GM10847 (cell line): Measurements from ENCODE around the gene CLC.

Experiments used
- POLR2A ChIP-seq: IDR thresholded peaks from 2 replicates; pipeline ENCODE4 v1.6.1; 2011; ENCODE audit not compliant: insufficient read length; ENCODE audit errors: extremely low read depth

Gene CLC

DNA sequence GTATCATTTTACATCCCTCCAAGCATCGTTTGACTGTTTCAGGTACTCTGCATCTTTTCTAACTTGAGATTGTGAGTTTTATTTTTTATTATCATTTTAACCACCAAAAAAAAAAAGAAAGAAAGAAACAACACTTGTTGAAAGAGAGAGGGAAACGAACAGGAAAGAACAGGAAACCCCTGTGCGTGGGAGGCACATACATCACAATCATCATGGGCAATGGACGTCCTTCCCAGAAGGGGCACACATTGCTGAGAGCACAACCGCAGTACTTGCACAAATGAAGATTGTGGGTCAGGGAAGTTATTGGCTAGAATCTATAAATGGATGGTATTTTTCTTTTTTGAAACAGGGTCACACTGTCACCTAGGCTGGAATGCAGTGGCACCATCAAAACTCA lies 1.7 kb downstream of the CLC start:
- no peak for TF ChIP-seq POLR2A

DNA sequence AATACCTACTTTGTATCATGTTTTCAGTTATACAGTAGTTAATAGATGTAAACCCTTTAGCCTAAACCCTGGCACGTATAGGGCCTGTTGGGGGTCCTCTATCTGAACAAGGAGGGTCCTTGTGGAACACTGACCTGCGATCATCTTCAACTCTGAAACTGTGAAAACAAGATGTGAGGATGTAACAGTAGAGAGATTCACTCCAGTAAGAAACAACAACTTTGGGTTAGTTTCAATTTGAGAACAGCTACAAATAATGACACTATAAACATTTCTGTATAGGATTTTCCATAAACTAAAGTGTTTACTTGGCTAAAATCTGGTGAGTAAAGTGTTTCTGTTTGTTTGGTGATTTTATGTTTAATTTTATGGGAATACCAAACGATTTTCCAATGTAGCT lies 2.1 kb downstream of the CLC start:
- TF ChIP-seq POLR2A = no peak

DNA sequence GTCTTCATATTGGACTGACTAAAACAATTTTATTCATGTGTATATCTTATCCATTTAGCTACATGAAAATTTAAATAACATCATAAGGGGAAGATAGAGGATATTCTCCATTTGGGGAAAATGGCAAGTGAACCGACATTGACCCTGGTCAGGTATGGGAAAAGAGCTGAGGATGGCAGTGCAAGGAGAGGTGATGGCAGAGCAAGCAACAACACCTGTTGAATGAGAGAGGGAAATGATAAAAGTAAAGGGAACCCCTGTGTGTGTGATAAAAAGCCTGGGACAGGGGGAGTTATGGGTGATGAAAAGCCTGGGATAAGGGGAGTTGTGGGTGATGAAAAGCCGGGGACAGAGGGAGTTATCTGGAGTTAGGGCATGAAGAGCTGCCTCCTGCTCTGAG lies 4.0 kb downstream of the CLC start:
- TF ChIP-seq POLR2A = no peak

DNA sequence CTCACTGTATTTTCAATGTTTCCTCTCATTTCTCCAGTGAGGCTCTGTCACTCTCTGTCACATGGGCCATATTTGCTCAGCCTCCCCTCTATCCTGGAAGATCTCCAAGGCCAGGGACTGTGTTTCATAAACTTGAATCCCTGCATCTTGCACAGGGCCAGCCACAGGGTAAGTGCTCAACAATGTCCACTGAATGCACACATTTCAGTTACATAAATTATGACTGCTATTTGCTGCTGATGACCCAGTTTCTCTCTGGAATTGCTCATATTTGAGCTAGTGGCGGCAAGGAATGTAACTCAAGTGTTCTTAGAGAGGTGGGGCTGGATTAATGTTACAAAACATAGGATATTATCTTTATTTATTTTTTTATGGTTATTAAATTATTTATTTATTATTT lies 6.1 kb downstream of the CLC start:
- no peak for TF ChIP-seq POLR2A

DNA sequence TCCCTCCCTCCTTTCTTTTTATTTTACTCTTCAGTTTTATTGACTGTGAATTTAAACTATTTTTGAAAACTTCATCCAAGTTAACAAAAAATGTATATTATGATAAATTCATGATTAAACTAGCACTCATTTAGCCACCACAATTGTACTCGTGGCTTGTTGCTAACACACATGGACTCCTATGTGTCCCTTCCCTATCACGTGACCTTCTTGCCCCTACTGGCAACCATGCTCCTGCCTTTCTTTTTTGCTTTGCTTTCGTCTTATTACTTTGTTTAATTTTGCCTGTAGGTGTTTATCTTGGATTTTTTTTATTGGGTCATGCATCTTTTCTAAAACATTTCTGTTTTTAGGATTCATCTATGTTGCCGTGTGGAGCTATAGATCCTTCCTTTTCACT lies 8.2 kb downstream of the CLC start:
- TF ChIP-seq POLR2A = no peak

GRCh38 chr19:39728040-39728439 lies 9.8 kb downstream of the CLC start:
- TF ChIP-seq POLR2A = no peak

GRCh38 chr19:39727070-39727800 lies 10.6 kb downstream of the CLC start:
- no peak for TF ChIP-seq POLR2A

DNA sequence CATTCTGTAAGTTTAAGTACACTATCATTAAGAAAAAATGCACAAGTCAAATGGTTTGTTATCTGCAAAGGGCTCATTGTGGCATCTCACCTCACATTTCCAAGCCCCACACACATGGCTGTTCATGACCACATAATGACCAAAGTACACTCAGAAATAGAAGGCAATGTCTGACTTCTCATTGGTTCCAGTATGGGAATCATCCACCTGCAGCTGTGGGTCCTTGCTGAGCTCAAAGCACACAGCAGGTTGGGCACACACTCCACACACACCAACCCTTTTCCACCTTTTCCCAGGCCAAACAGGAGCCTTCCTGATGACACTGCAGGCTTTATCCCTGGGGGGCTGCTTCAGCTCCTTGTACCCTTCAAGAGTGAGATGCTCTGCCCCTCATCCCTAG lies 11.8 kb downstream of the CLC start:
- TF ChIP-seq POLR2A = no peak

DNA sequence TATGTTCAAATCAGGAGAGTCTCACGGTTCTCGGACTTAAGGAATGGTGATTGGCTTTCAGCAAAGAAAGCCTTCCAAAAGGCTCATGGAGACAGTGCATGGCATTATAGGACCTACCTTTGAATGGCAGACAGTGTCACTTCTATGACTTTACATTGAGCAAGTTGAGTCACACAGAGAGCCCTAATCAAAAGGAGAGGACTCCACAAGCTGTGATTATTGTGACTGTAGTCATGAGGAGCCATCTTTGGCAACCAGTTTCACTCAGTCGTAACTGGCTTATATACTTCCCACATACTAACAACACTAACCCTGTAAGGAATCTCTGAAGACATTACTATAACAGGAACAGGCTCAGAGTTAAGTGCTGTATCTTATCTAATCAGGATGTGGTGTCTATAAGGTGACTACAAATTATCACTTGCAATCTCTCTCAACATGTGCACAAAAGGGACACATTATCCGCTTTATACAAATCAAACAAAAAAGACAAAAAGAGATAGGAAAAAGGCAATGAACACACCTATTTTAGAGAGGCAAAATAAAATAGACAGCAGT lies 27.4 kb downstream of the CLC start:
- TF ChIP-seq POLR2A = no peak

GRCh38 chr19:39709026-39709872 lies 28.6 kb downstream of the CLC start:
- TF ChIP-seq POLR2A = no peak

- no peak for TF ChIP-seq POLR2A
Observed at GRCh38 chr19:39708594-39708993, 29.2 kb downstream of the CLC start.

DNA sequence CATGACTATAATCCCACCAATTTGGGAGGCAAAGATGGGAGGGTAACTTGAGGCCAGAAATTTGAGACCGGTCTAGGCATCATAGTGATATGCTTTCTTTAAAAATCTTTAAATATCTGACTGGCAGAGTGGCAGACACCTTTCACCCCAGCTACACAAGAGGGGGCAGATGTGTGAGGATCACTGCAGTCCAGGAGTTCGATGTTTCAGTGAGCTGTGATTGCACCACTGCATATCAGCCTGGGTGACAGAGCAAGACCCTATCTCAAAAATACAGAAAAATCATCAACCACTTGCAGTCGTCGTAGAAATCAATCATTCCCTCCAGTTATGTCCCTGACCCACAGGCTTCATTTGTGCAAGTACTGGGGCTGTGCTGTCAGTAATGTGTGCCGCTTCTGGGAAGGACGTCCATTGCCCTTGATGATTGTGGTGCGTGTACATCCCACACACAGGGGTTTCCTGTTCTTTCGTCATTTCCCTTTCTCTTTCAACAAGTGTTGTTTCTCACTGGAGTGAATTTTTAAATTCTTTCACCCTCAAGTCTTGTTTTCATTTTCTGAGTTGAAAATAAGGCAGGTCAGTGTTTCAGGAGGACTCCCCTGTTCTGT lies 32.1 kb downstream of the CLC start:
- no peak for TF ChIP-seq POLR2A

- no peak for TF ChIP-seq POLR2A
Observed at GRCh38 chr19:39704181-39705044, 33.4 kb downstream of the CLC start, which contains the start of gene LGALS14. LGALS14 (plus strand) TSS chr19:39704481; CDS start chr19:39704529, 48 bp downstream.

DNA sequence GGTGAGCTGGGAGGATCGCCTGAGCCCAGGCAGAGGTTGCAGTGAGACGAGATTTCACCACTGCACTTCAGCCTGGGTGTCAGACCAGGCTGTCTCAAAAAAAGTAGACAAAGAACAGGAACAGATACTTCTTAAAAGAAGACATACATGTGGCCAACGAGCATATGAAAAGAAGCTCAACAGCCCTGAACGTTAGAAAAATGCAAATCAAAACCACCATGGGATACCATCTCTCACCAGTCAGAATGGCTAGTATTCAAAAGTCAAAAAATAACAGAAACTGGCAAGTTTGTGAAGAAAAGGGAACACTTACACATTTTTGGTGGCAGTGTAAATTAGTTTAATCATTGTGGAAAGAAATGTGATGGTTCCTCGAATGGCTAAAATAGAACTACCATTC lies 36.5 kb downstream of the CLC start:
- TF ChIP-seq POLR2A = no peak

- TF ChIP-seq POLR2A = no peak
Observed at GRCh38 chr19:39698535-39698934, 39.3 kb downstream of the CLC start.
